GM15510 (cell line): Measurements from ENCODE around the gene MACROD1.

ENCODE experiments used
- POLR2A ChIP-seq: IDR thresholded peaks from 3 replicates; pipeline ENCODE4 v1.6.1; 2011; ENCODE audit warnings: borderline replicate concordance; ENCODE audit not compliant: insufficient read length; ENCODE audit errors: extremely low read depth

MACROD1 gene

GRCh38 chr11:64092111-64092760 is 73.7 kb downstream of the MACROD1 start:
- no peak for TF ChIP-seq POLR2A

DNA sequence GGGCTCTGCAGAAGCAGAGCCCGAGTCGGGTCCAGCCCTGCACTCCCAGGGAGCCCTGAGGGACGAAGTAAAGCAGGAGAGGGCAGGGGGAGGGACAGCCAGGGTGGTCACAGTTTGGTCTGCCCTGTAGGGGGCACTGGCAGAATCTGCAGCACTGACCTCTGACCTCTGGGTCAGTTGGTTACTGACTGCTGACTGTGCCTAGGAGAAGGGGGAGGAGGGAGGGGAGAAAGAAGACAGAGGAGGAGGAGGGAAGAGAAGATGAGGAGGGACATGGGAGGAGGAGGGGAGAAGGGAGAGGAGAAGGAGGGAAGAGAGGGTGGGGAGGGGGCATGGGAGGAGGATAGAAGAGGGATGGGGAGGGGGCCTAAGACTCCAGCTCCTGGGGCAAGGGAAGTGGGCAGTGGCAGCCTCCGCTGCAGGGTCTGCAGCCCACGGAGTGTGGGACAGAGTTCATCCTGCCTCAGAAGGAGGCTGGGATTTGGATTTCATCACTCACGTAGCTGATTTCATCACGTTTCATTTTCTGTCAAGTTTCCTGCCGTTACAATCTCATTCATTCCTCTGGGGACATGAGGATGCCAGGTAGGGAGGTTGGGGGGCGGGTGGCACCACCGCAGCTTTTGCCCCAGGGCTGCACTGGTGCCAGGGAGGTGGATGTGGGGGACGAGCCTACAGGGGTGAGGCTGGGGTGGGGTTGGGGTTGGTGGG is 75.0 kb downstream of the MACROD1 start:
- no peak for TF ChIP-seq POLR2A

- no peak for TF ChIP-seq POLR2A
Measured at GRCh38 chr11:64089915-64090805, 75.8 kb downstream of the MACROD1 start.

GRCh38 chr11:64089493-64089892 is 76.4 kb downstream of the MACROD1 start:
- no peak for TF ChIP-seq POLR2A

- no peak for TF ChIP-seq POLR2A
Measured at GRCh38 chr11:64089027-64089360, 76.9 kb downstream of the MACROD1 start.

DNA sequence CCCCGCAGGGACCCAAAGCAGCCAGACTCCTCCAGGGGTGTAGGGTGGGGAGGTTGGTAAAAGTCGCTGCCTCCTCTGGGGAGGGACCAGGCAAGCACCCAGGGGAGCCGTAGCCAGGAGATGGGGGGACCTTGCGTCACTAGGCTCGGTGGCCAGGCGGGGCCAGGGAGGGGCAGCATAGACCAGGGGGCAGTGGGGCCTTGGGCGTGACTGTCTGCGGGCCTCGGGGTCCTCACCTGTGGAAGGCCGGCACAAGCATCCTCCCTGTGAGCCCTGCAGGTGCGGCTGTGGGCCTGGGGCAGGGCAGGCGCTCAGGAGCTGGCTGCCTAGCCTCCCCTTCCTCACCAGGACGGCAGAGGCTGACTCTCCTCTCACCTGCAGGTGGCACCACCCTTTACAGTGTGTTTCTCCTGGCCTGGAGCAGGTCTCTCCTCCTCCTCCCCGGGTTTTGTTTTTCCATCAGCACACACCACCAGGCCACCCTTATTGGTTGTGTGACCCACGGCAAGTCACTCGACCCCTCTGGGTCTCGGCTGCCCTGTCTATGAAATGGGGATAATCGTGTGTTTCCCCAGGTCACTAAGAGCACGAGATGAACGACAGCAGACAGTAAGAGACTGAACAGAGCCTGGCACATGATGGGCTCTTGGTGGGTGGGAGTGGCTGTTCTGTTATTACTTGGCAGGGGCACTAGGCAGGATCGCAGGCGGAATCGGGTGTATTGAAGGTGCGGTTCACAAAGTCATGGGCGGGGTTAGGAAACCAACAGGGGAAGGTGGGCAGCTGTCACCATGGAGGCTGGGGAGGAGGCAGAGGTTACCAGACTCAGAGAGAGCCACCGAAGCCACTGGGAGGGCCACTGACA is 77.5 kb downstream of the MACROD1 start:
- no peak for TF ChIP-seq POLR2A

- TF ChIP-seq POLR2A: no peak
Measured at GRCh38 chr11:64086258-64087123, 79.4 kb downstream of the MACROD1 start.

DNA sequence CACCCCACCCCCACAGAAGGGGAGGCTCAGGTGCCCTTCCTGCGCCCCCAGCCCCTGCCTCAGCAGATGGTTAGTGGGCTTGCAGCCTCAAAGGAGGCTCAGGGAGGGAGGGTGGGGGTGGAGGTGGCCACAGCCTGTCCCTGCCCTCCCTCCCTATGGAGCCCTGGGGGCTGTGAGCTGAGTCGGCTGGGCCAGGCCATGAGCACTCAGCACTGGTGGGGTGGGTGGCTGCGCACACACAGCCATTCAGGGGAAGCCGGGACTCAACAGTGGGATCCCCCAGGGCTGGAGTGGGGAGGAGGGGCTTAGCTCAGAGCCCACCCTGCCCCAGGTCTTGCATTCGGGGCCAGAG is 80.0 kb downstream of the MACROD1 start:
- no peak for TF ChIP-seq POLR2A

- TF ChIP-seq POLR2A: no peak
Measured at GRCh38 chr11:64084951-64085710, 80.8 kb downstream of the MACROD1 start.

- no peak for TF ChIP-seq POLR2A
Measured at GRCh38 chr11:64084146-64084950, 81.6 kb downstream of the MACROD1 start.

DNA sequence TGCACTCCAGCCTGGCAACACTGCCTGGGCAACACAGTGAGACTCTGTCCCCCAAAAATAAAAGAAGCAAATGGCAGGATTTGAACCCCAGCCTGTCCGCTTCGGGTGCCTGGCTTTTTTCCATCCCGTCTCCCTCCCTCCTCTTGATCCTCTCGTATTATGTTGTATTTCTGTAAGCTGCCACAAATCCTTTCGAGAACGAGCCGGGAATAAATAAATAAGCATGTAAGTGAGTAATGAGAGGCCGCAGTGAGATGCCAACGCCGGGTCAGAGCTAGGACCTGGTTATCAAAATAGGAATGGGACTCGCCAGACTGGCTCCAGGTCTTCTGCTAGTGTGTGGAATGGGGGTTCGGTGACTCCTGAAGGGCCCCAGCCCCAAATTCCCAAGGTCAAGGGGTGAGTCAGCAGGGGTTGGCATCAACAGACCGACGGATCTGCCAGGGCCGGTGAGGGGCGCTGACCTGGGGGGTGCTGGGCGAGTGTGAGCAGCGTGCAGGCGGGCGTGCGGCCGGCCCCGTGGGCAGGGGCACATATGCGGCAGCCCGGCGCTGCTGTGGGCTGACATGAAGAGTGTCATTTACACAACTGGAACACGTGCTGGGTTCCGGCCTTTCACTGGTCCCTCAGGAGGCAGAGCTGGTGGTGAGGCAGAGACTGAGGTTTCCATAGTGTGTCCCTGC is 82.4 kb downstream of the MACROD1 start:
- no peak for TF ChIP-seq POLR2A
